Endodermal cell (in vitro differentiated cells): ENCODE measurements around the gene FBXW10. TPM values are rescaled to one million over a fixed set of nuclear protein-coding genes. Genes with fewer than 3 reads are reported as not detected.
"Not testable (repeated sequence)": the region's sequence is repeated elsewhere in the genome, so short reads cannot be mapped to it uniquely, and the experiment has no call there.

ENCODE experiments used
- DNase-seq: peaks from one replicate; pipeline ENCODE4 v3.0.0-alpha.2; 2017
- H3K27ac ChIP-seq: 2 replicates; pipeline ENCODE4 v1.5.1; 2013; ENCODE audit warnings: mild to moderate bottlenecking, low read depth, low read length, moderate library complexity
- H3K27me3 ChIP-seq: 2 replicates; pipeline ENCODE4 v1.6.1; 2013; ENCODE audit warnings: mild to moderate bottlenecking, low read length, moderate library complexity; ENCODE audit not compliant: insufficient read depth, control insufficient read depth, poor library complexity, severe bottlenecking
- H3K36me3 ChIP-seq: 2 replicates; pipeline ENCODE4 v1.7.0; 2013; ENCODE audit warnings: mild to moderate bottlenecking, low read length, moderate library complexity; ENCODE audit not compliant: control insufficient read depth, insufficient read depth
- H3K4me1 ChIP-seq: one replicate; pipeline ENCODE4 v1.7.0; 2013; ENCODE audit warnings: low read length; ENCODE audit not compliant: control insufficient read depth, insufficient read depth
- H3K4me3 ChIP-seq: 2 replicates; pipeline ENCODE4 v1.5.1; 2013; ENCODE audit warnings: mild to moderate bottlenecking, low read length, moderate library complexity
- H3K9ac ChIP-seq: 2 replicates; pipeline ENCODE4 v1.6.1; 2013; ENCODE audit warnings: mild to moderate bottlenecking, low read length, moderate library complexity; ENCODE audit not compliant: poor library complexity, severe bottlenecking; ENCODE audit errors: extremely low read depth
- H3K9me3 ChIP-seq: 2 replicates; pipeline ENCODE4 v1.6.1; 2013; ENCODE audit warnings: mild to moderate bottlenecking, low read length, moderate library complexity; ENCODE audit not compliant: control insufficient read depth
- H3K27ac Mint-ChIP-seq: 2 replicates; pipeline ENCODE4 v1.8.0; 2020; ENCODE audit warnings: mixed read lengths
- H3K27me3 Mint-ChIP-seq: 2 replicates; pipeline ENCODE4 v1.8.0; 2021; ENCODE audit warnings: mild to moderate bottlenecking, mixed read lengths; ENCODE audit not compliant: insufficient read depth
- H3K36me3 Mint-ChIP-seq: 2 replicates; pipeline ENCODE4 v1.8.0; 2020; ENCODE audit warnings: low read depth, mixed read lengths
- H3K4me1 Mint-ChIP-seq: 2 replicates; pipeline ENCODE4 v1.8.0; 2020; ENCODE audit warnings: mixed read lengths
- H3K4me3 Mint-ChIP-seq: 2 replicates; pipeline ENCODE4 v1.8.0; 2020; ENCODE audit warnings: mild to moderate bottlenecking, moderate library complexity, mixed read lengths
- H3K9me3 Mint-ChIP-seq: 2 replicates; pipeline ENCODE4 v1.8.0; 2020; ENCODE audit warnings: mild to moderate bottlenecking, mixed read lengths
- WGBS, 2 experiments: methylation state at CpG; one replicate each; pipeline versions ENCODE4 v1.1.5 to v1.1.7; 2013; ENCODE audit warnings: missing lambda C conversion rate in 2 of 2, mixed read lengths in 1 of 2; ENCODE audit not compliant: insufficient coverage in 1 of 2, insufficient read length in 1 of 2; 5-methylcytosine and 5-hydroxymethylcytosine counted together
- long read RNA-seq, 4 experiments: library from polyadenylated mRNA in 2 of 4; library from RNA in 1 of 4; library from capped mRNA in 1 of 4; stranded (forward) in 3 of 4; unstranded in 1 of 4; transcript quantifications; one replicate each; pipeline ENCODE4 v2.0.0, GENCODE V29; 2020 to 2021; ENCODE audit warnings: inconsistent platforms in 1 of 4
- polyA plus RNA-seq, 2 experiments: library from polyadenylated mRNA; stranded (reverse); fragments of 50-300 nt; gene quantifications; one replicate each; pipeline ENCODE4 v1.2.3, GENCODE V29; 2013
- total RNA-seq, 2 donors: library from RNA; stranded (reverse); fragmentation: NEBNext Ultra II Directional in 1 of 2; extraction: Animal tissue kit (Norgen Biotek cat#: 25700) in 1 of 2; gene quantifications; 2 replicates in 1 of 2; 3 replicates in 1 of 2; pipeline ENCODE4 v1.2.1, GENCODE V29; 2021

Gene FBXW10, protein sequence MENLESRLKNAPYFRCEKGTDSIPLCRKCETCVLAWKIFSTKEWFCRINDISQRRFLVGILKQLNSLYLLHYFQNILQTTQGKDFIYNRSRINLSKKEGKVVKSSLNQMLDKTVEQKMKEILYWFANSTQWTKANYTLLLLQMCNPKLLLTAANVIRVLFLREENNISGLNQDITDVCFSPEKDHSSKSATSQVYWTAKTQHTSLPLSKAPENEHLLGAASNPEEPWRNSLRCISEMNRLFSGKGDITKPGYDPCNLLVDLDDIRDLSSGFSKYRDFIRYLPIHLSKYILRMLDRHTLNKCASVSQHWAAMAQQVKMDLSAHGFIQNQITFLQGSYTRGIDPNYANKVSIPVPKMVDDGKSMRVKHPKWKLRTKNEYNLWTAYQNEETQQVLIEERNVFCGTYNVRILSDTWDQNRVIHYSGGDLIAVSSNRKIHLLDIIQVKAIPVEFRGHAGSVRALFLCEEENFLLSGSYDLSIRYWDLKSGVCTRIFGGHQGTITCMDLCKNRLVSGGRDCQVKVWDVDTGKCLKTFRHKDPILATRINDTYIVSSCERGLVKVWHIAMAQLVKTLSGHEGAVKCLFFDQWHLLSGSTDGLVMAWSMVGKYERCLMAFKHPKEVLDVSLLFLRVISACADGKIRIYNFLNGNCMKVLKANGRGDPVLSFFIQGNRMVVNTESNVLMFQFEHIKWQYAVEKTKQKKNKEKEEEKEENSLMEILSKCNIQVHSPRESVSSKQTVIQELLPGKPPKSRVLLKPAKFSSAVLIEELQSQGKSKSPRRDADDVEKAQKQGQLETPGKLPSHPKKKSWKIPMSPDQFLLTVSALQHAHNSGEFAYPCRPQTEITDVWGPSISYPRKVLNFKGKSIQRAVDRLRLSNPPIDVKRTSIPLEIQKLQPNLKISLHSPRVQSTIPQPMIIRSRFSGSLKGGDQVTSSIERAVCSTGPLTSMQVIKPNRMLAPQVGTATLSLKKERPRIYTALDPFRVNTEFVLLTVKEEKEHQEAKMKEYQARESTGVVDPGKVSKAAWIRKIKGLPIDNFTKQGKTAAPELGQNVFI
- total RNA-seq = not detected
- not detected for polyA plus RNA-seq (2013, experiment 1 of 2)
- polyA plus RNA-seq (2013, experiment 2 of 2) = 0.12 TPM
- long read RNA-seq, experiment 1 = 0 reads
- long read RNA-seq, experiment 2 = 0 reads
- long read RNA-seq, experiment 3 = 0 reads
- long read RNA-seq, experiment 4 = 0 reads

DNA sequence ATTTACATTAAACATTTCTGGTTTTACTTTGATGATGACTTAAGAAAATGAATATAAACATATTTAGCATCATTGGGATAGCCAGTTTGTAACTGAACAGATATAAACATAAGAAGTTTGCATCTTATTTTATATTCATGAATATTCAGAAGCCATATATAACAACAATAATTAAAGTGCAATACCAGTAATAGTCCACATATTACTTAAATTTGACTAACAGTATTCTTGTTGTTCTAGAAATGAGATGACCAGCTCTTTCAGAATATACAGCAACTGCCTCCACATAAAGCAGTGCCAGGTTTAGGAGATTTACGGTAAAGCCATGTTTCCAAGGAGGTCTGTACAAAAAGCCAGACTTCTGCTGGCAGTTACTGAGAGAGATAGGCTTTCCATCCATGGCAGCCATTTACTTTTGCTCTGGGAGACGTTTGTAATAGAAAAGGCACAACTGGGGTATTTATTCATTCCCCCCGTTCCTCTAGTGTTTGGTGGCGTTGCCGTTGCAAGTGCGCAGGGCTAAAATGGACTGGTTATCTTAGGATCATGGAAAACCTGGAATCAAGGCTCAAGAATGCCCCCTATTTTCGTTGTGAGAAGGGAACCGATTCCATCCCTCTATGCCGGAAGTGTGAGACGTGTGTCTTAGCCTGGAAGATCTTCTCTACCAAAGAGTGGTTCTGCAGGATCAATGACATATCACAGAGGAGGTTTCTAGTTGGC lies at the start of gene FBXW10:
Gene FBXW10 (plus strand): TSS at position 356 of the 723 bp plus-strand sequence. CDS start 191 bp downstream, at position 547.
- H3K36me3 ChIP-seq, H3K27me3 ChIP-seq, H3K36me3 Mint-ChIP-seq, H3K4me3 ChIP-seq, H3K27ac Mint-ChIP-seq, H3K4me1 Mint-ChIP-seq, H3K9me3 Mint-ChIP-seq, H3K27ac ChIP-seq, H3K9me3 ChIP-seq, H3K4me3 Mint-ChIP-seq, DNase-seq, H3K27me3 Mint-ChIP-seq, H3K4me1 ChIP-seq, H3K9ac ChIP-seq: not testable (repeated sequence)
- WGBS, 2 experiments = 84% methylated on average over 5 of the region's 10 CpGs; no CpG with 5 or more reads in 1 of the 2 experiments

- H3K4me3 ChIP-seq, H3K9me3 ChIP-seq, H3K27ac Mint-ChIP-seq, H3K36me3 Mint-ChIP-seq, H3K36me3 ChIP-seq, DNase-seq, H3K9ac ChIP-seq, H3K4me1 ChIP-seq, H3K9me3 Mint-ChIP-seq, H3K4me1 Mint-ChIP-seq, H3K4me3 Mint-ChIP-seq, H3K27ac ChIP-seq, H3K27me3 ChIP-seq: not testable (repeated sequence)
- WGBS, 2 experiments = 89% methylated on average over 2 of the region's 2 CpGs; no CpG with 5 or more reads in 1 of the 2 experiments
- H3K27me3 Mint-ChIP-seq = peaks cover 12% of the 10 kb centered on the region
Measured at GRCh38 chr17:18695143-18695542, 48.7 kb upstream of the FBXW10 start.

GRCh38 chr17:18698473-18699103 lies 45.3 kb upstream of the FBXW10 start:
- H3K27me3 Mint-ChIP-seq = peaks cover 12% of the 10 kb centered on the region
- peak overlapping the region; percentile 79 for H3K4me3 ChIP-seq
- H3K27ac ChIP-seq, H3K9me3 Mint-ChIP-seq, H3K36me3 ChIP-seq, H3K27ac Mint-ChIP-seq, H3K36me3 Mint-ChIP-seq, H3K9me3 ChIP-seq, DNase-seq, H3K4me1 ChIP-seq, H3K9ac ChIP-seq, H3K27me3 ChIP-seq, H3K4me1 Mint-ChIP-seq: not testable (repeated sequence)
- peak overlapping the region; percentile 90 for H3K4me3 Mint-ChIP-seq
- 65 to 100% methylated on average over 2 to 8 of the region's 8 CpGs for WGBS, 2 experiments

- peaks cover 24% of the 10 kb centered on the region for H3K36me3 Mint-ChIP-seq
- H3K4me1 Mint-ChIP-seq, H3K27me3 Mint-ChIP-seq: not testable (repeated sequence)
Measured at GRCh38 chr17:18705955-18706354, 37.9 kb upstream of the FBXW10 start.

DNA sequence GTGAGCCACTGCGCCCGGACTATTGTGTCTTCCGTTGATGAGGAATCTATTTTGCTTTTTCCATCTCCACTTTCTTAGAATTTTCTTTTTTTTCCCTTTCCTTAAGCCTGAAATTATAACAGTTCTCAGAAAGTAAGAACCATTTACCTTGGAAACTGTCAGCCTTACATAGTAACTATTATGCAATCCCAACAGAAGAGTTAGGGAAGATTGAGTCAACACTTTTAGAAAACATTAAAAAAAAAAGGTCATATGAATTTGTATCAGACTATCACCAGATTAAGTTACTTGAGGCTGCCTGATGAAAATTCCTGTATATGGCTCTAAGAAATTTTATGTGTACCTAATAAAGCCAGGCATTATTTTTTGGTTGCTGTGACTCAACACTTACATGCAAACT lies 35.6 kb upstream of the FBXW10 start:
- H3K27ac ChIP-seq, H3K9me3 Mint-ChIP-seq, H3K36me3 ChIP-seq, H3K4me1 Mint-ChIP-seq, H3K27ac Mint-ChIP-seq, H3K9ac ChIP-seq, H3K27me3 ChIP-seq, H3K27me3 Mint-ChIP-seq, DNase-seq, H3K4me3 ChIP-seq, H3K9me3 ChIP-seq, H3K4me3 Mint-ChIP-seq, H3K4me1 ChIP-seq: not testable (repeated sequence)
- H3K36me3 Mint-ChIP-seq = peaks cover 22% of the 10 kb centered on the region
- WGBS, 2 experiments = 96 to 100% methylated on average over 3 of the region's 3 CpGs

More at GRCh38 chr17:18705955-18706354, 37.9 kb upstream of the FBXW10 start:
- H3K9me3 ChIP-seq, H3K36me3 ChIP-seq, H3K27me3 ChIP-seq, H3K9me3 Mint-ChIP-seq, H3K9ac ChIP-seq, H3K4me3 ChIP-seq, DNase-seq, H3K4me3 Mint-ChIP-seq, H3K27ac ChIP-seq, H3K27ac Mint-ChIP-seq, H3K4me1 ChIP-seq: not testable (repeated sequence)
- 85 to 86% methylated on average over 2 to 3 of the region's 3 CpGs for WGBS, 2 experiments
